HG02588 (cell line): ENCODE results near the gene RIC3.

Experiments used
- ATAC-seq: cut with Tn5 transposase; IDR thresholded peaks from one replicate; pipeline ENCODE4 v1.9.1; 2021; ENCODE audit warnings: mild to moderate bottlenecking, moderate library complexity; ENCODE audit not compliant: unreplicated experiment

RIC3 gene

GRCh38 chr11:8090756-8091155 is 78.1 kb downstream of the RIC3 start:
- no peak for ATAC-seq

GRCh38 chr11:8089791-8090510 is 78.9 kb downstream of the RIC3 start:
- ATAC-seq: no peak

GRCh38 chr11:8087756-8088155 is 81.1 kb downstream of the RIC3 start:
- no peak for ATAC-seq

GRCh38 chr11:8087185-8087584 is 81.6 kb downstream of the RIC3 start:
- ATAC-seq: peak; percentile 58

GRCh38 chr11:8086571-8086970 is 82.3 kb downstream of the RIC3 start:
- ATAC-seq: no peak

GRCh38 chr11:8086001-8086479 is 82.8 kb downstream of the RIC3 start:
- no peak for ATAC-seq

GRCh38 chr11:8085011-8085645 is 83.7 kb downstream of the RIC3 start:
- ATAC-seq: no peak

GRCh38 chr11:8084352-8084751 is 84.5 kb downstream of the RIC3 start:
- no peak for ATAC-seq

GRCh38 chr11:8083871-8084281 is 84.9 kb downstream of the RIC3 start:
- ATAC-seq: no peak

- ATAC-seq: no peak
Measured at GRCh38 chr11:8083088-8083395, 85.8 kb downstream of the RIC3 start.

- no peak for ATAC-seq
Measured at GRCh38 chr11:8082391-8083087, 86.3 kb downstream of the RIC3 start.

- ATAC-seq: no peak
Measured at GRCh38 chr11:8081591-8082250, 87.1 kb downstream of the RIC3 start.

GRCh38 chr11:8080674-8081590 is 87.9 kb downstream of the RIC3 start, which contains the start of gene TUB:
TSS of gene TUB (plus strand) at chr11:8081211. CDS start at chr11:8081511, 300 bp downstream.
- ATAC-seq: no peak

GRCh38 chr11:8080069-8080670 is 88.7 kb downstream of the RIC3 start:
- no peak for ATAC-seq

- ATAC-seq: no peak
Measured at GRCh38 chr11:8079111-8079675, 89.6 kb downstream of the RIC3 start.

GRCh38 chr11:8075119-8075726 is 93.6 kb downstream of the RIC3 start:
- no peak for ATAC-seq

GRCh38 chr11:8071616-8072581 is 96.9 kb downstream of the RIC3 start:
- no peak for ATAC-seq
